Natural killer cell treated with Interleukin-12 subunit alpha and Interleukin-12 subunit beta and Interleukin-15 and Interleukin-18, amount 100 ng/mL, for 72 hours (primary cell): ENCODE data around the gene CNDP1. TPM values are rescaled to one million over a fixed set of nuclear protein-coding genes. Genes with fewer than 3 reads are reported as not detected.

Source experiments
- ATAC-seq, 2 donors: fragments of 150-1000 bp; cut with Tn5 transposase in 1 of 2; sonication (Bioruptor Pico), chemical (Tn5 transposase) in 1 of 2; 2 replicates each; pipeline ENCODE4 v1.10.0; 2021
- DNase-seq: peaks from one replicate; pipeline ENCODE4 v3.0.0; 2022; ENCODE audit warnings: low spot score
- H3K27ac Mint-ChIP-seq, 2 donors: 1 replicate in 1 of 2; 2 replicates in 1 of 2; pipeline ENCODE4 v1.8.0; 2022; ENCODE audit warnings: mixed read lengths in 2 of 2, mild to moderate bottlenecking in 1 of 2, moderate library complexity in 1 of 2
- H3K27me3 Mint-ChIP-seq, 2 donors: 1 replicate in 1 of 2; 2 replicates in 1 of 2; pipeline ENCODE4 v1.8.0; 2022; ENCODE audit warnings: mixed read lengths in 2 of 2
- H3K36me3 Mint-ChIP-seq: one replicate; pipeline ENCODE4 v1.8.0; 2022; ENCODE audit warnings: mixed read lengths
- H3K4me1 Mint-ChIP-seq, 2 donors: 1 replicate in 1 of 2; 2 replicates in 1 of 2; pipeline ENCODE4 v1.8.0; 2022; ENCODE audit warnings: low read depth in 2 of 2, mixed read lengths in 2 of 2, mild to moderate bottlenecking in 1 of 2
- H3K4me3 Mint-ChIP-seq: one replicate; pipeline ENCODE4 v1.8.0; 2022; ENCODE audit warnings: mixed read lengths
- H3K9me3 Mint-ChIP-seq: 2 replicates; pipeline ENCODE4 v1.8.0; 2022; ENCODE audit warnings: mixed read lengths
- total RNA-seq, 2 donors: library from RNA; stranded (reverse); gene quantifications; one replicate each; pipeline ENCODE4 v1.2.3, GENCODE V29; 2022

The CNDP1 gene
- total RNA-seq, 2 donors from 2014 or later = 0.57 TPM; not detected in 1

GRCh38 chr18:74604774-74605173, 70.5 kb downstream of the CNDP1 start:
- no peak for ATAC-seq
- peaks cover 33 to 35% of the 10 kb centered on the region in 2 donors for H3K4me1 Mint-ChIP-seq
- no peak for DNase-seq
- no peak overlapping the region for H3K4me3 Mint-ChIP-seq
- H3K27me3 Mint-ChIP-seq = no peaks in the 10 kb centered on the region
- no peaks in the 10 kb centered on the region for H3K9me3 Mint-ChIP-seq
- H3K36me3 Mint-ChIP-seq = no peaks in the 10 kb centered on the region
- H3K27ac Mint-ChIP-seq = no peak overlapping the region

DNA sequence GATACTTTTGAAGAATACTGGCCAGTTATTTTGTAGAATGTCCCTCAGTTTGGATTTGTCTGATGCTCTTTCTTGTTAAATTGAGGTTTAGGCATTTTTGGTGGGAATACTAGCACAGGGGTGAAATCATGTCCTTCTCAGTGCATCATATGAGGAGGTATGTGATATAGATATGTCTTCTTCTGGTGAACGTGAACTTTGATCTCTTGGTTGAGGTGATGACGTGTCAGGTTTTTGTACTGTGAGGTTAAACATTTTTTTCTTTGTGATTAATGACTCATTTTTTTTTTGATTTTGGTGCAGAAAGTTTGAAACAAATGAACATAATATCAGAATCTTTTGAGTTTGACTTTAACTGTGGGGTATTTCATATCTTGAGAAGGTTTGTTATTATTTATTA, 74.4 kb downstream of the CNDP1 start:
- Mint-ChIP-seq H3K27me3 (no peaks in the 10 kb centered on the region), H3K9me3 (no peaks in the 10 kb centered on the region), H3K4me3 (no peak overlapping the region), H3K27ac (no peak overlapping the region), H3K4me1 (peaks cover 23 to 32% of the 10 kb centered on the region in 2 donors), H3K36me3 (no peaks in the 10 kb centered on the region)
- ATAC-seq = no peak
- no peak for DNase-seq

DNA sequence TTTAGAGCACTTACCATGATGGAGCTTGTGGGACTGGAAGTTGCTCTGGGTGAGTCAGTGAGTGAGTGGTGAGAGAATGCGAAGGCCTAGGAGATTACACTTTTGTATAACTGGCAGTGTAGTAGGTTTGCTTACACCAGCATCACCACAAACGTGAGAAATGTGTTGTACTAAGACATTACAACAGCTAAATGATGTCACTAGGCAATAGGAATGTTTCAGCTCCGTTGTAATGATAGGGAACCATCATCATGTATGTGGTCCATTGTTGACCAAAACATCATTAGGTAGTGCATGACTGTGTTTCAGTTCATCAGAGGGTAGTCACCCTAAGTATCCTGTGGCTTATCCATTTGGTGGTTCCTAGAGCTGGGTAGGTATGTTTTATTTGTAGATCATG, 75.2 kb downstream of the CNDP1 start:
- Mint-ChIP-seq H3K36me3 (no peaks in the 10 kb centered on the region), H3K4me1 (peaks cover 23 to 32% of the 10 kb centered on the region in 2 donors), H3K9me3 (no peaks in the 10 kb centered on the region), H3K4me3 (no peak overlapping the region), H3K27ac (no peak overlapping the region), H3K27me3 (no peaks in the 10 kb centered on the region)
- ATAC-seq (peak; percentile 53 to 61), DNase-seq (no peak)

DNA sequence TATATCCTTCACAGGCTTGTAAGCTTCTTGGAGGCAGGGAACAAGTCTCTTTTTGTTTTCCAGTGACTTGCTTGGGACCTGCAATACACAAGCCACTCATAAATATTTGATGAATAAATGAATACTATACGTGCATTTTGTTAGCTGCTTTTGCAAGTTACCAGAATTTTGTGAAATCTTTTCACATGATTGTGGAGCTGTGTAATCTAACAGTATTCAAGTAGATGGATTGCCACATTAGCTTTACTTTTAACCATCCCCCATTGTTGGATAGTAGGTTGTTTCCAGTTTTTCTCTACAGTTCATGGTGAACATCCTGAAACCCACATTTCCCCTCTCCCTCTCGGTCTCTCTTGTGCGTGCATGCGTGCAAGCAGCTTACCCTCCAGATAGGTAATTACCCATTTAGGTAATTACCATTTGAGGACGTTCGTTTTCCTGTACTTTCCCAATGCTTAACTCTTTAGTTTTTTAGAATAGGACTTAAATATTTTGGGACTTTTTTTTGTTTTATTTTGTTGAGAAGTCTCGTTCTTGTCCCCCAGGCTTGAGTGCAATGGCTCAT, 75.8 kb downstream of the CNDP1 start:
- H3K27me3 Mint-ChIP-seq = no peaks in the 10 kb centered on the region
- H3K4me3 Mint-ChIP-seq = no peak overlapping the region
- ATAC-seq (no peak), DNase-seq (no peak)
- H3K27ac Mint-ChIP-seq = no peak overlapping the region
- H3K4me1 Mint-ChIP-seq = peaks cover 23 to 32% of the 10 kb centered on the region in 2 donors
- H3K36me3 Mint-ChIP-seq = no peaks in the 10 kb centered on the region
- no peaks in the 10 kb centered on the region for H3K9me3 Mint-ChIP-seq

- Mint-ChIP-seq H3K27me3 (no peaks in the 10 kb centered on the region), H3K4me1 (peaks cover 23 to 32% of the 10 kb centered on the region in 2 donors), H3K4me3 (no peak overlapping the region), H3K27ac (no peak overlapping the region), H3K36me3 (no peaks in the 10 kb centered on the region), H3K9me3 (no peaks in the 10 kb centered on the region)
- ATAC-seq (no peak), DNase-seq (no peak)
These were observed 76.6 kb downstream of the CNDP1 start for GRCh38 chr18:74610860-74611259.

DNA sequence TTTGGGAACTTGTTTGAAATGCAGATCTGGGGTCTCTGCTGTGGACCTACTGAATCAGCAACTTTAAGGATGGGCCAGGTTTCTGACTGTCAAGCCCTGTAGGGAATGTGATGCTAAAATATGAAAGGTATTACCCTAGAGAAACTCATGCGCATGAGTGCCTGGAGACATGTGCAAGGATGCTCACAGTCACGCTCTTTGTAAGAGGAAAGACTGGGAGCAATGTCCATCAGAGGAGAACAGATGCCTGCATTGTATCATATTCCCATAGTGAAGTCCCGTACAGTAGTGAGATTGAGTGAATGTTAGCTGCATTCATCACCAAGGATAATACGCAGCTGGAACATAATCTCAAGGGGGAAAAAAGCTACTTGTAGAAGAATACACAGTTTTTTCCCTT, 77.5 kb downstream of the CNDP1 start:
- peaks cover 23 to 32% of the 10 kb centered on the region in 2 donors for H3K4me1 Mint-ChIP-seq
- no peaks in the 10 kb centered on the region for H3K9me3 Mint-ChIP-seq
- no peak overlapping the region for H3K4me3 Mint-ChIP-seq
- H3K27me3 Mint-ChIP-seq = no peaks in the 10 kb centered on the region
- ATAC-seq (no peak), DNase-seq (no peak)
- no peaks in the 10 kb centered on the region for H3K36me3 Mint-ChIP-seq
- no peak overlapping the region for H3K27ac Mint-ChIP-seq

- no peaks in the 10 kb centered on the region for H3K36me3 Mint-ChIP-seq
- no peak overlapping the region for H3K4me3 Mint-ChIP-seq
- H3K27me3 Mint-ChIP-seq = no peaks in the 10 kb centered on the region
- no peak for ATAC-seq
- no peak overlapping the region for H3K27ac Mint-ChIP-seq
- H3K4me1 Mint-ChIP-seq = peaks cover 23 to 31% of the 10 kb centered on the region in 2 donors
- DNase-seq = no peak
- H3K9me3 Mint-ChIP-seq = no peaks in the 10 kb centered on the region
These were observed 79.1 kb downstream of the CNDP1 start for GRCh38 chr18:74613381-74613780.

- H3K4me3 Mint-ChIP-seq = no peak overlapping the region
- DNase-seq (no peak), ATAC-seq (no peak)
- no peaks in the 10 kb centered on the region for H3K9me3 Mint-ChIP-seq
- H3K27me3 Mint-ChIP-seq = no peaks in the 10 kb centered on the region
- no peak overlapping the region for H3K27ac Mint-ChIP-seq
- H3K36me3 Mint-ChIP-seq = no peaks in the 10 kb centered on the region
- peaks cover 3 to 5% of the 10 kb centered on the region in 2 donors for H3K4me1 Mint-ChIP-seq
These were observed 82.2 kb downstream of the CNDP1 start for GRCh38 chr18:74616494-74616893.

DNA sequence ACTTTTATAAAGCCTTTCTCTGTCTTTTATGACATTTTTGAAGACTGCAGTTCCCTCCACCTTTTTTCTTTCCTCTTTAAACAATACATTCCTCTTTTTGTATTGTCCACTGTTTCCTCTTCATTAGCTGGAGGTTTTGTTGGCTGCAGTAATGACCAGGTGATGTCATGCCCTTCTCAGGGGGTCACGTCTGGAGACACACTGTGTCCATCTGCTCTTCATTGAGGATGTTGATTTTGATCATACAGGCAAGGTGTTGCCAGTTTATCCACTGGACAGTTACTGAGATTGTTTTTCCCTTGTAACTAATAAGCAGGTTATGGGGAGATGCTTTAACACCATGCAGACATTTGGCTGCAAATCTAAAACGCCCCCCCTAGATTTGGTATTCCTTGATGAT, 83.2 kb downstream of the CNDP1 start:
- Mint-ChIP-seq H3K36me3 (no peaks in the 10 kb centered on the region), H3K9me3 (no peaks in the 10 kb centered on the region), H3K27ac (no peak overlapping the region), H3K4me3 (no peak overlapping the region), H3K27me3 (no peaks in the 10 kb centered on the region), H3K4me1 (peaks cover 2 to 3% of the 10 kb centered on the region in 2 donors)
- no peak for ATAC-seq
- DNase-seq = no peak

DNA sequence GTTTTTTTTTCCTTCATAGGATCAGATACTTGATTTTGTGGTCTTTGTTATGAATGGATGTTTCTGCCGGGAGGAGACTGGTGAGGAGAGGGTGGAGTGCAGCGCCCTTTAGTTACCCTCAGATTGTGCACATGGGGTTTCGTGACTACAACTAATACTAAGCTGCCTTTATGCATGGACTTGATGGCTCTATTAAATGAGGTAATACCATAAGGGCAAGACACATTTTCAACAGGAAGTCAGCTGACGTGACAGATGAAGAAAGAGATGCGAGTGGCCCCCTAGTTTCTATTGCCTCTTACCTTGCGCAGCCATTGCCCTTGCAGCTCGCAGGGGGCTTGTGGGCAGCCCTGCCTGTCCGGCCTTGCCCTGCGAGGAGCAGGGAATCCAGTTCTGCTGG, 87.8 kb downstream of the CNDP1 start:
- H3K27ac Mint-ChIP-seq = no peak overlapping the region
- H3K4me3 Mint-ChIP-seq = no peak overlapping the region
- ATAC-seq (peak in 1 of 2 donors; percentile 28), DNase-seq (no peak)
- no peaks in the 10 kb centered on the region for H3K36me3 Mint-ChIP-seq
- H3K4me1 Mint-ChIP-seq = peaks cover 0 to 3% of the 10 kb centered on the region in 2 donors
- no peaks in the 10 kb centered on the region for H3K27me3 Mint-ChIP-seq
- no peaks in the 10 kb centered on the region for H3K9me3 Mint-ChIP-seq

GRCh38 chr18:74623047-74623816, 88.9 kb downstream of the CNDP1 start:
- DNase-seq (no peak), ATAC-seq (no peak)
- no peaks in the 10 kb centered on the region for H3K27me3 Mint-ChIP-seq
- no peak overlapping the region for H3K27ac Mint-ChIP-seq
- H3K36me3 Mint-ChIP-seq = no peaks in the 10 kb centered on the region
- H3K9me3 Mint-ChIP-seq = no peaks in the 10 kb centered on the region
- no peak overlapping the region for H3K4me3 Mint-ChIP-seq
- peaks cover 0 to 3% of the 10 kb centered on the region in 2 donors for H3K4me1 Mint-ChIP-seq

DNA sequence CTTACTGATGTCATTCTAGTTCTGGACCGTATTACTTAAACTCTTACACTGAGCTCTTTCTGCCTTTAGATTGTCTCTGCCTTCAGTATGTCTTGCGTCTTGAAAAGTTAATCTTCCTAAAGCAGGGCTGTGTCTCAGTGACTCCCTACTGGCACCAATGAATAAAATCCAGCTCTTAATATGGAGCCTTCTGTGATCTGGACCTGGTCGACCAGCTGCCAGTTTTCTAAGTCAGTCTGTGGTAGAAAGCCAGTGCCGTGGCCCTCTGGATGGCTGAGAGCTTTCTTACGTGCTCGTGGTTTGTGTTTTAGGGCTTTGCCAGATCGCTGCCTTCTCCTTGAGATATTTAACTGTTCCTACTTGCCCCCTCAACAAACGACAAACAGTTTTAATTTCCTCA, 90.2 kb downstream of the CNDP1 start:
- Mint-ChIP-seq H3K27me3 (no peaks in the 10 kb centered on the region), H3K4me3 (no peak overlapping the region), H3K36me3 (no peaks in the 10 kb centered on the region), H3K9me3 (no peaks in the 10 kb centered on the region), H3K27ac (no peak overlapping the region), H3K4me1 (peaks cover 0 to 3% of the 10 kb centered on the region in 2 donors)
- no peak for ATAC-seq
- no peak for DNase-seq

- Mint-ChIP-seq H3K36me3 (no peaks in the 10 kb centered on the region), H3K27me3 (no peaks in the 10 kb centered on the region), H3K27ac (no peak overlapping the region)
These were observed 90.9 kb downstream of the CNDP1 start for GRCh38 chr18:74625157-74625556.

GRCh38 chr18:74626049-74626874, 92.0 kb downstream of the CNDP1 start:
- no peaks in the 10 kb centered on the region for H3K36me3 Mint-ChIP-seq
- DNase-seq (no peak), ATAC-seq (no peak)
- H3K9me3 Mint-ChIP-seq = no peaks in the 10 kb centered on the region
- no peak overlapping the region for H3K27ac Mint-ChIP-seq
- H3K4me1 Mint-ChIP-seq = peaks cover 8 to 9% of the 10 kb centered on the region in 2 donors
- no peaks in the 10 kb centered on the region for H3K27me3 Mint-ChIP-seq
- H3K4me3 Mint-ChIP-seq = no peak overlapping the region

More at GRCh38 chr18:74625157-74625556, 90.9 kb downstream of the CNDP1 start:
- Mint-ChIP-seq H3K4me3 (no peak overlapping the region), H3K9me3 (no peaks in the 10 kb centered on the region), H3K4me1 (peaks cover 0 to 3% of the 10 kb centered on the region in 2 donors)
- DNase-seq (no peak), ATAC-seq (no peak)
